Measurements from ENCODE around the gene C12orf43. TPM values are rescaled to one million over a fixed set of nuclear protein-coding genes. Genes with fewer than 3 reads are reported as not detected.

The C12orf43 gene
- total and polyA plus RNA-seq, 4 donors = 6.8 to 8.2 (median 7.6) TPM

DNA sequence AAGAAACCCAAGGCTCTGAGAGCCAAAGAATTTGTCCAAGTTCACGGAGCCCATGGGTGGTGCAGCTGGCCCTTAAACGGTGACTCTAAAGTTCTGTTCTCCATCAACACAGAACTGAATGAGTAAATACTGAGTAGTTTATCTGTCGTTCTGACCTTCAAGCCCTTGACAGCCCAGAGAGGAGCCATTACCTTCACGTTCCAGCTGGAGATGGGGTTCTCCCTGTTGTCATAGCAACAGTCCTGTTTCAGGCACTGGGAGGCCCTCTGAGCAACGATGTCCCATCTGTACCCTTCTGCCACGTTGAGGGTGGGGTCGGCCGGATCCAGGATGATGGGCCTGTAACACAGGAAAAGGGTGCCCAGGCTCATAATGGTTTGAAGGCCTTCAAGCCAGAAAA is 7.5 kb upstream of the C12orf43 start:
- no peak overlapping the region for H3K27ac ChIP-seq (ENCODE audit: low read depth in 1 of 2, low read length in 2 of 2)
- H3K27me3 ChIP-seq (ENCODE audit: control insufficient read depth in 4 of 4, insufficient read depth in 4 of 4, low read length in 3 of 4) = no peaks in the 10 kb centered on the region
- DNase-seq (ENCODE audit: low spot score) = no peak
- no peak overlapping the region for H3K4me3 ChIP-seq (ENCODE audit: low read depth in 1 of 3, low read length in 3 of 3)
- 56% methylated on average over 8 of the region's 8 CpGs for WGBS
- H3K4me1 ChIP-seq (ENCODE audit: control insufficient read depth in 4 of 4, insufficient read depth in 4 of 4, low read length in 3 of 4) = peaks cover 1 to 33% (median 24%) of the 10 kb centered on the region in 4 donors
- no peaks in the 10 kb centered on the region for H3K9me3 ChIP-seq (ENCODE audit: control insufficient read depth in 4 of 4, low read length in 3 of 4)
- no peak overlapping the region for H3K9ac ChIP-seq (ENCODE audit: low read depth in 1 of 2, low read length in 2 of 2)
- TF ChIP-seq FOXA1 (IDR thresholded peaks at IDR 0.05) (no peak), HNF4A (conservative IDR thresholded peaks at IDR 0.05) (no peak), TAF1 (conservative IDR thresholded peaks at IDR 0.05) (no peak)
- TF ChIP-seq, protein P1, sequence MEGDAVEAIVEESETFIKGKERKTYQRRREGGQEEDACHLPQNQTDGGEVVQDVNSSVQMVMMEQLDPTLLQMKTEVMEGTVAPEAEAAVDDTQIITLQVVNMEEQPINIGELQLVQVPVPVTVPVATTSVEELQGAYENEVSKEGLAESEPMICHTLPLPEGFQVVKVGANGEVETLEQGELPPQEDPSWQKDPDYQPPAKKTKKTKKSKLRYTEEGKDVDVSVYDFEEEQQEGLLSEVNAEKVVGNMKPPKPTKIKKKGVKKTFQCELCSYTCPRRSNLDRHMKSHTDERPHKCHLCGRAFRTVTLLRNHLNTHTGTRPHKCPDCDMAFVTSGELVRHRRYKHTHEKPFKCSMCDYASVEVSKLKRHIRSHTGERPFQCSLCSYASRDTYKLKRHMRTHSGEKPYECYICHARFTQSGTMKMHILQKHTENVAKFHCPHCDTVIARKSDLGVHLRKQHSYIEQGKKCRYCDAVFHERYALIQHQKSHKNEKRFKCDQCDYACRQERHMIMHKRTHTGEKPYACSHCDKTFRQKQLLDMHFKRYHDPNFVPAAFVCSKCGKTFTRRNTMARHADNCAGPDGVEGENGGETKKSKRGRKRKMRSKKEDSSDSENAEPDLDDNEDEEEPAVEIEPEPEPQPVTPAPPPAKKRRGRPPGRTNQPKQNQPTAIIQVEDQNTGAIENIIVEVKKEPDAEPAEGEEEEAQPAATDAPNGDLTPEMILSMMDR (IDR thresholded peaks at IDR 0.05; ENCODE audit: low read depth, low read length, missing input control) = no peak
- TF ChIP-seq, protein P2, sequence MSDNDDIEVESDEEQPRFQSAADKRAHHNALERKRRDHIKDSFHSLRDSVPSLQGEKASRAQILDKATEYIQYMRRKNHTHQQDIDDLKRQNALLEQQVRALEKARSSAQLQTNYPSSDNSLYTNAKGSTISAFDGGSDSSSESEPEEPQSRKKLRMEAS (IDR thresholded peaks at IDR 0.05) = no peak
- peaks cover 0 to 2% (median 0%) of the 10 kb centered on the region in 4 donors for H3K36me3 ChIP-seq (ENCODE audit: control insufficient read depth in 4 of 4, insufficient read depth in 3 of 4, low read depth in 1 of 4, low read length in 3 of 4)

DNA sequence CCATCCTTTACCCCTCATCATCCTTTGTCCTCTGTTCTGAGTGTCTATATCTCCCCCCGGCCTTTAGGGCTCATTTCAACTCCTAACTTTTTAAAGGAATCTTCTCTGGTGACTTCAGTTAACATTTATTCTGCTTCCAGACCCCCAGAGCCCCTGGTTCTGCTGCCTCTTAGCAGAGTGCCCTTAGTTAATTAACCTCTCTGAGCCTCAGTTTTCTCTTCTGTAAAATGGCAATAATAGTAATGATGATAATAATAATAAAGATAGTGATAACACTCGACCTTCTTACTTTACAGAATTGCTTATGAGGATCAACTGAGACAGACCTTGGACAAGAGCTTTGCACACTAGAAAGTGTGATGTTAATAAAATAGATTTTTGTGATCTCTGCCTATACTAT is 6.4 kb upstream of the C12orf43 start:
- no peaks in the 10 kb centered on the region for H3K27me3 ChIP-seq (ENCODE audit: control insufficient read depth in 4 of 4, insufficient read depth in 4 of 4, low read length in 3 of 4)
- H3K36me3 ChIP-seq (ENCODE audit: control insufficient read depth in 4 of 4, insufficient read depth in 3 of 4, low read depth in 1 of 4, low read length in 3 of 4) = peaks cover 0 to 2% (median 0%) of the 10 kb centered on the region in 4 donors
- peaks cover 1 to 33% (median 24%) of the 10 kb centered on the region in 4 donors for H3K4me1 ChIP-seq (ENCODE audit: control insufficient read depth in 4 of 4, insufficient read depth in 4 of 4, low read length in 3 of 4)
- H3K9ac ChIP-seq (ENCODE audit: low read depth in 1 of 2, low read length in 2 of 2) = no peak overlapping the region
- H3K9me3 ChIP-seq (ENCODE audit: control insufficient read depth in 4 of 4, low read length in 3 of 4) = no peaks in the 10 kb centered on the region
- H3K4me3 ChIP-seq (ENCODE audit: low read depth in 1 of 3, low read length in 3 of 3) = no peak overlapping the region
- DNase-seq (ENCODE audit: low spot score) = no peak
- WGBS = 85% methylated on average over 2 of the region's 2 CpGs
- H3K27ac ChIP-seq (ENCODE audit: low read depth in 1 of 2, low read length in 2 of 2) = no peak overlapping the region
- TF ChIP-seq YY1 (IDR thresholded peaks at IDR 0.05) = no peak

DNA sequence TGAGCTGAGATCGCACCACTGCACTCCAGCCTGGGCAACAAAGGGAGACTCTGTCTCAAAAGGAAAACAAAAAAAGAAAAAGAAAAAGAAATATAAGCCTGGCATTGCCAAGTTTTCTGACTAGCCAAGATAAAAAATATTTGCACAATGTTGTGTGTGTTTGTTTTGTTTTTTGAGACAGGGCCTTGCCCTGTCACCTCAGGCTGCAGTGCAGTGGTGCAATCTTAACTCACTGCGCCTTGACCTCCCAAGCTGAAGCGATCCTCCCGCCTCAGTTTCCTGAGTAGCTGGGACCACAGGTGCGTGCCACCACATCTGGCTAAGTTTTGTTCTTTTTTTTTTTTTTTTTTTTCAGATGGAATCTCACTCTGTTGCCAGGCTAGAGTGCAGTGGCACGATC is 5.5 kb upstream of the C12orf43 start:
- peaks cover 0 to 2% (median 0%) of the 10 kb centered on the region in 4 donors for H3K36me3 ChIP-seq (ENCODE audit: control insufficient read depth in 4 of 4, insufficient read depth in 3 of 4, low read depth in 1 of 4, low read length in 3 of 4)
- no peak for DNase-seq (ENCODE audit: low spot score)
- whole genome bisulfite sequencing = 48% methylated on average over 6 of the region's 6 CpGs
- H3K27ac ChIP-seq (ENCODE audit: low read depth in 1 of 2, low read length in 2 of 2) = peak overlapping the region; percentile 20 to 30
- no peaks in the 10 kb centered on the region for H3K27me3 ChIP-seq (ENCODE audit: control insufficient read depth in 4 of 4, insufficient read depth in 4 of 4, low read length in 3 of 4)
- TF ChIP-seq, protein P3, sequence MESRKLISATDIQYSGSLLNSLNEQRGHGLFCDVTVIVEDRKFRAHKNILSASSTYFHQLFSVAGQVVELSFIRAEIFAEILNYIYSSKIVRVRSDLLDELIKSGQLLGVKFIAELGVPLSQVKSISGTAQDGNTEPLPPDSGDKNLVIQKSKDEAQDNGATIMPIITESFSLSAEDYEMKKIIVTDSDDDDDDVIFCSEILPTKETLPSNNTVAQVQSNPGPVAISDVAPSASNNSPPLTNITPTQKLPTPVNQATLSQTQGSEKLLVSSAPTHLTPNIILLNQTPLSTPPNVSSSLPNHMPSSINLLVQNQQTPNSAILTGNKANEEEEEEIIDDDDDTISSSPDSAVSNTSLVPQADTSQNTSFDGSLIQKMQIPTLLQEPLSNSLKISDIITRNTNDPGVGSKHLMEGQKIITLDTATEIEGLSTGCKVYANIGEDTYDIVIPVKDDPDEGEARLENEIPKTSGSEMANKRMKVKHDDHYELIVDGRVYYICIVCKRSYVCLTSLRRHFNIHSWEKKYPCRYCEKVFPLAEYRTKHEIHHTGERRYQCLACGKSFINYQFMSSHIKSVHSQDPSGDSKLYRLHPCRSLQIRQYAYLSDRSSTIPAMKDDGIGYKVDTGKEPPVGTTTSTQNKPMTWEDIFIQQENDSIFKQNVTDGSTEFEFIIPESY (IDR thresholded peaks at IDR 0.05) = no peak
- TF ChIP-seq HNF4G (IDR thresholded peaks at IDR 0.05) = no peak
- TF ChIP-seq, protein P4, sequence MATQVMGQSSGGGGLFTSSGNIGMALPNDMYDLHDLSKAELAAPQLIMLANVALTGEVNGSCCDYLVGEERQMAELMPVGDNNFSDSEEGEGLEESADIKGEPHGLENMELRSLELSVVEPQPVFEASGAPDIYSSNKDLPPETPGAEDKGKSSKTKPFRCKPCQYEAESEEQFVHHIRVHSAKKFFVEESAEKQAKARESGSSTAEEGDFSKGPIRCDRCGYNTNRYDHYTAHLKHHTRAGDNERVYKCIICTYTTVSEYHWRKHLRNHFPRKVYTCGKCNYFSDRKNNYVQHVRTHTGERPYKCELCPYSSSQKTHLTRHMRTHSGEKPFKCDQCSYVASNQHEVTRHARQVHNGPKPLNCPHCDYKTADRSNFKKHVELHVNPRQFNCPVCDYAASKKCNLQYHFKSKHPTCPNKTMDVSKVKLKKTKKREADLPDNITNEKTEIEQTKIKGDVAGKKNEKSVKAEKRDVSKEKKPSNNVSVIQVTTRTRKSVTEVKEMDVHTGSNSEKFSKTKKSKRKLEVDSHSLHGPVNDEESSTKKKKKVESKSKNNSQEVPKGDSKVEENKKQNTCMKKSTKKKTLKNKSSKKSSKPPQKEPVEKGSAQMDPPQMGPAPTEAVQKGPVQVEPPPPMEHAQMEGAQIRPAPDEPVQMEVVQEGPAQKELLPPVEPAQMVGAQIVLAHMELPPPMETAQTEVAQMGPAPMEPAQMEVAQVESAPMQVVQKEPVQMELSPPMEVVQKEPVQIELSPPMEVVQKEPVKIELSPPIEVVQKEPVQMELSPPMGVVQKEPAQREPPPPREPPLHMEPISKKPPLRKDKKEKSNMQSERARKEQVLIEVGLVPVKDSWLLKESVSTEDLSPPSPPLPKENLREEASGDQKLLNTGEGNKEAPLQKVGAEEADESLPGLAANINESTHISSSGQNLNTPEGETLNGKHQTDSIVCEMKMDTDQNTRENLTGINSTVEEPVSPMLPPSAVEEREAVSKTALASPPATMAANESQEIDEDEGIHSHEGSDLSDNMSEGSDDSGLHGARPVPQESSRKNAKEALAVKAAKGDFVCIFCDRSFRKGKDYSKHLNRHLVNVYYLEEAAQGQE (IDR thresholded peaks at IDR 0.05) = no peak
- peak; percentile 70 to 81 for TF ChIP-seq RXRA (IDR thresholded peaks at IDR 0.05)
- TF ChIP-seq RAD21 (IDR thresholded peaks at IDR 0.05) = peak in 1 of 2 donors; percentile 9
- TF ChIP-seq FOXA1 (IDR thresholded peaks at IDR 0.05) = no peak
- peak; percentile 55 to 77 for TF ChIP-seq HNF4A (conservative IDR thresholded peaks at IDR 0.05)
- TF ChIP-seq TAF1 (conservative IDR thresholded peaks at IDR 0.05) = no peak
- TF ChIP-seq NR2F2 (IDR thresholded peaks at IDR 0.05) = no peak
- peak; percentile 13 for TF ChIP-seq YY1 (IDR thresholded peaks at IDR 0.05)
- no peak for TF ChIP-seq GABPA (IDR thresholded peaks at IDR 0.05 in 1 of 2, conservative IDR thresholded peaks at IDR 0.05 in 1 of 2)
- TF ChIP-seq FOXA2 (IDR thresholded peaks at IDR 0.05) = no peak
- TF ChIP-seq, protein P5, sequence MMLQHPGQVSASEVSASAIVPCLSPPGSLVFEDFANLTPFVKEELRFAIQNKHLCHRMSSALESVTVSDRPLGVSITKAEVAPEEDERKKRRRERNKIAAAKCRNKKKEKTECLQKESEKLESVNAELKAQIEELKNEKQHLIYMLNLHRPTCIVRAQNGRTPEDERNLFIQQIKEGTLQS (IDR thresholded peaks at IDR 0.05) = no peak
- TF ChIP-seq JUND (IDR thresholded peaks at IDR 0.05) = peak in 1 of 2 donors; percentile 54
- TF ChIP-seq, protein P1 (IDR thresholded peaks at IDR 0.05; ENCODE audit: low read depth, low read length, missing input control) = no peak
- peak; percentile 36 for TF ChIP-seq SP1 (IDR thresholded peaks at IDR 0.05)
- TF ChIP-seq EGR1 (IDR thresholded peaks at IDR 0.05; ENCODE audit: low read depth in 2 of 2) = no peak
- TF ChIP-seq, protein P2 (IDR thresholded peaks at IDR 0.05) = no peak
- H3K9ac ChIP-seq (ENCODE audit: low read depth in 1 of 2, low read length in 2 of 2) = no peak overlapping the region
- no peak overlapping the region for H3K4me3 ChIP-seq (ENCODE audit: low read depth in 1 of 3, low read length in 3 of 3)
- peaks cover 1 to 31% (median 24%) of the 10 kb centered on the region in 4 donors for H3K4me1 ChIP-seq (ENCODE audit: control insufficient read depth in 4 of 4, insufficient read depth in 4 of 4, low read length in 3 of 4)
- H3K9me3 ChIP-seq (ENCODE audit: control insufficient read depth in 4 of 4, low read length in 3 of 4) = no peaks in the 10 kb centered on the region
